HEK293T (cell line): Measurements from ENCODE around the gene AOPEP.

ENCODE experiments used
- CTCF ChIA-PET: fragments of 350-600 bp; formaldehyde crosslinking; extraction: SDS; loops from one replicate; lab custom pipeline; 2021; ENCODE audit warnings: antibody characterized with exemption, inconsistent platforms; lab: Yijun Ruan, JAX
- POLR2A ChIA-PET: fragments of 350-600 bp; formaldehyde crosslinking; extraction: SDS; loops from one replicate; lab custom pipeline; 2020; ENCODE audit warnings: antibody characterized with exemption, inconsistent platforms; lab: Yijun Ruan, JAX
- DNase-seq: peaks from one replicate; pipeline ENCODE4 v3.0.0; 2012; ENCODE audit warnings: mixed read lengths; ENCODE audit errors: extremely low spot score
- ARNT ChIP-seq: fragments of 450-650 bp; IDR thresholded peaks from 2 replicates; pipeline ENCODE4 v1.6.1; 2017; ENCODE audit warnings: mild to moderate bottlenecking
- BHLHE40 ChIP-seq: fragments of 450-650 bp; IDR thresholded peaks from 2 replicates; pipeline ENCODE4 v1.6.1; 2016; ENCODE audit warnings: mild to moderate bottlenecking, moderate library complexity, borderline replicate concordance
- CTBP1 ChIP-seq: fragments of 450-650 bp; IDR thresholded peaks from 2 replicates; pipeline ENCODE4 v1.6.1; 2016; ENCODE audit warnings: borderline replicate concordance
- ELF4 ChIP-seq: fragments of 450-650 bp; IDR thresholded peaks from 2 replicates; pipeline ENCODE4 v1.6.1; 2017; ENCODE audit warnings: antibody characterized with exemption
- FOXA1 ChIP-seq: fragments of 450-650 bp; IDR thresholded peaks from 2 replicates; pipeline ENCODE4 v1.6.1; 2016; ENCODE audit warnings: mild to moderate bottlenecking
- FOXK2 ChIP-seq: fragments of 450-650 bp; IDR thresholded peaks from 2 replicates; pipeline ENCODE4 v1.6.1; 2016; ENCODE audit warnings: mild to moderate bottlenecking
- FOXM1 ChIP-seq: fragments of 450-650 bp; IDR thresholded peaks from 2 replicates; pipeline ENCODE4 v1.6.1; 2017; ENCODE audit warnings: mild to moderate bottlenecking, borderline replicate concordance
- HDGF ChIP-seq: fragments of 450-650 bp; IDR thresholded peaks from 2 replicates; pipeline ENCODE4 v1.6.1; 2017; ENCODE audit warnings: antibody characterized with exemption, borderline replicate concordance
- L3MBTL2 ChIP-seq: fragments of 450-650 bp; conservative IDR thresholded peaks from 2 replicates; pipeline ENCODE4 v1.6.1; 2016; ENCODE audit warnings: mild to moderate bottlenecking
- LEF1 ChIP-seq: fragments of 450-650 bp; IDR thresholded peaks from 2 replicates; pipeline ENCODE4 v1.6.1; 2017; ENCODE audit warnings: mild to moderate bottlenecking, borderline replicate concordance
- NFRKB ChIP-seq: fragments of 450-650 bp; IDR thresholded peaks from 2 replicates; pipeline ENCODE4 v1.6.1; 2016; ENCODE audit warnings: mild to moderate bottlenecking, moderate library complexity
- SP1 ChIP-seq: fragments of 450-650 bp; IDR thresholded peaks from 2 replicates; pipeline ENCODE4 v1.6.1; 2017
- SUZ12 ChIP-seq: fragments of 450-650 bp; IDR thresholded peaks from 2 replicates; pipeline ENCODE4 v1.6.1; 2016; ENCODE audit warnings: mild to moderate bottlenecking
- TARDBP ChIP-seq: fragments of 450-650 bp; IDR thresholded peaks from 2 replicates; pipeline ENCODE4 v1.6.1; 2016
- ZNF384 ChIP-seq: fragments of 450-650 bp; IDR thresholded peaks from 2 replicates; pipeline ENCODE4 v1.6.1; 2016
- TF ChIP-seq, protein P1 (sequence below): fragments of 450-650 bp; IDR thresholded peaks from 2 replicates; pipeline ENCODE4 v1.6.1; 2016

AOPEP gene

GRCh38 chr9:94923326-94924089 lies 197.0 kb downstream of the AOPEP start:
- no peak for DNase-seq
- ChIA-PET CTCF (no interaction called here), POLR2A (interaction anchor here (1.2 kb wide), 1 partner anchor 17 kb away, joined by 3 read pairs; no protein-coding TSS in a partner anchor)
- no peak for TF ChIP-seq L3MBTL2
- TF ChIP-seq SUZ12 = no peak
- TF ChIP-seq SP1 = no peak
- TF ChIP-seq CTBP1 = no peak
- no peak for TF ChIP-seq ELF4
- TF ChIP-seq LEF1 = no peak
- no peak for TF ChIP-seq TARDBP
- no peak for TF ChIP-seq FOXM1
- TF ChIP-seq BHLHE40 = no peak
- no peak for TF ChIP-seq HDGF
- TF ChIP-seq FOXK2 = no peak
- TF ChIP-seq, protein P1, sequence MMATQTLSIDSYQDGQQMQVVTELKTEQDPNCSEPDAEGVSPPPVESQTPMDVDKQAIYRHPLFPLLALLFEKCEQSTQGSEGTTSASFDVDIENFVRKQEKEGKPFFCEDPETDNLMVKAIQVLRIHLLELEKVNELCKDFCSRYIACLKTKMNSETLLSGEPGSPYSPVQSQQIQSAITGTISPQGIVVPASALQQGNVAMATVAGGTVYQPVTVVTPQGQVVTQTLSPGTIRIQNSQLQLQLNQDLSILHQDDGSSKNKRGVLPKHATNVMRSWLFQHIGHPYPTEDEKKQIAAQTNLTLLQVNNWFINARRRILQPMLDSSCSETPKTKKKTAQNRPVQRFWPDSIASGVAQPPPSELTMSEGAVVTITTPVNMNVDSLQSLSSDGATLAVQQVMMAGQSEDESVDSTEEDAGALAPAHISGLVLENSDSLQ = no peak
- no peak for TF ChIP-seq FOXA1
- TF ChIP-seq ARNT = no peak
- no peak for TF ChIP-seq NFRKB
- TF ChIP-seq ZNF384 = no peak

- no peak for TF ChIP-seq TARDBP
- TF ChIP-seq SP1 = no peak
- no peak for TF ChIP-seq HDGF
- TF ChIP-seq ELF4 = no peak
- no peak for TF ChIP-seq ARNT
- TF ChIP-seq NFRKB = no peak
- no peak for TF ChIP-seq FOXK2
- POLR2A ChIA-PET = no interaction called here
- CTCF ChIA-PET = no interaction called here
- DNase-seq = no peak
Measured at GRCh38 chr9:94925751-94926430, 199.4 kb downstream of the AOPEP start.

- DNase-seq = no peak
- POLR2A ChIA-PET = no interaction called here
- no peak for TF ChIP-seq ARNT
- no peak for TF ChIP-seq FOXM1
- TF ChIP-seq FOXK2 = no peak
- TF ChIP-seq TARDBP = no peak
- TF ChIP-seq L3MBTL2 = no peak
- CTCF ChIA-PET = no interaction called here
Measured at GRCh38 chr9:94926431-94926800, 199.9 kb downstream of the AOPEP start.

DNA sequence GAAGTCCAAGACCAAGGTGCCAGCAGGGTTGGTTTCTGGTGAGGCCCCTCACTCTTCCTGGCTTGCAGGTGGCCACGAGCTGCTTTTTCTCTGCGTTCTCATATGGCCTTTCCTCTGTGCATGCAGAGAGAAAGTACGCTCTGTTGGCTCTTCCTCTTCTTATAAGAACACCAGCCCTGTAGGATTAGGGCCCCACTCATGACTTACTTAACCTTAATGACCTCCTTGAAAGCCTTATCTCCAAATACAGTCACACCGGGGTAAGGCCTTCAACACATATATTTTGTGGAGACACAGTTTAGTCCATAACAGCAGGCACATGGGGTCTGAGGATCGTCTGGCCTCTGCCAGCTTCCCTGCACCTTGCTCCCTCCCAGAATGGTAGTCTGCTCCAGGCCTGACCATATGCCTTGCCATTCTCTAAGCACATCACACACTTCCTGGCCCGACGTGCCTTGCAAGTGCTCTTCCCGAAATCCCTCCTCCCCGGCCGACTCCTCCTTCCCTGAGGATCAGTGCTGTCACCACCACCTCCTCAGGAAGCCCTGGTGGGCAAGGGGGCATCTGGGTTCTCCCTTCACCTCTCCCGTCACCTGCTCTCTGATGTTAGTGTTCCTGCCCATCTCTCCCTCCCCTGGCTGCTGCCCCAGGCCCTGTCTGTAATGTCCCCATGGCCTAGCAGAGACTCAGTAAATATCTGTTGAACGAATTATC lies 200.7 kb downstream of the AOPEP start:
- TF ChIP-seq FOXK2 = no peak
- TF ChIP-seq HDGF = no peak
- no peak for TF ChIP-seq ARNT
- no peak for TF ChIP-seq L3MBTL2
- TF ChIP-seq ZNF384 = no peak
- no peak for TF ChIP-seq CTBP1
- TF ChIP-seq SUZ12 = no peak
- no peak for TF ChIP-seq NFRKB
- TF ChIP-seq SP1 = no peak
- no peak for TF ChIP-seq LEF1
- TF ChIP-seq, protein P1 = no peak
- no peak for TF ChIP-seq FOXM1
- TF ChIP-seq ELF4 = no peak
- TF ChIP-seq FOXA1 = no peak
- TF ChIP-seq TARDBP = no peak
- ChIA-PET POLR2A (no interaction called here), CTCF (no interaction called here)
- no peak for DNase-seq

DNA sequence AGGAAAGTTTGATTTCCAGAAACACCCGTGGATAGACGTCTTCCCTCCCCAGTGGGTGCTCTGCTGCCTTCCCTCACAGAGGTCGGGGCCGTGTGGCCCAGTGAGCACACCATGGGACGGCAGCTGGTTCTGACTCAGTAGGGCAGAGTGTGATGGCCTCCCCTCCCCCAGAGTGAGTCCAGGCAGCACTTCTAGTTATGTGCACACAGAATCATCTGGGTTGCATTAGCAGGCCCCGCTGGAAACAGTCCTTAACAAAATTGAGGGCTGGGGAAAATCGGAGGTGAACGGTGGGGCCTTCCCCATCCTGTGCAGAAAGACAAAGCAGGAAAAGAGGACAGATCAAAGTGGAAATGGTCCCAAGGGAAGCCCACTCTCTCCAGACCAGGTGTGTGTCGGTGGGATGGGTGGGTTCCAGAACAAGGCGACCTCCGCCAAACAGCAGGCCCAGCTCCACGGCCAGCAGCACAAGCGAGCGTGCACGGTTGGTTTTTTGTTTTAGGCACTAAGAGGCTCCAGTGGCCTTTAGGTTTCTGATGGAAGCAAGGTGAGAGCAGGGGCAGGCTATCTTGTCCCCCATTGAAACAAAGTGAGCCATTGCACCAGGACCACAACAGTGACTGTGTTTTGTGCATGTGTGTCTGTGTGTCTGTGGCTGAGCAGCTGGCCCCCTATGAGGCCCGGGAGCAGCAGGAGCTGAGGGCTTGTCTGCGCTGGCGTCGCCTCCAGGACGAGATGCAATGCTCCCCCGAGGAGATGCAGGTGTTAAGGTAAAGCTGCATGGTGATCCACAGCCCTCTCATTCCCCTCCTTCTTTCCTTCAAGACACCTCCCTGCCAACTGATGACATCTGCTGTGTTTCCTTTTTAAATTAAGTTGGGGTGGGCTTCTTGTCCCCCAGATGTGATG lies 201.5 kb downstream of the AOPEP start:
- ChIA-PET CTCF (no interaction called here), POLR2A (no interaction called here)
- no peak for TF ChIP-seq SUZ12
- TF ChIP-seq BHLHE40 = no peak
- no peak for TF ChIP-seq NFRKB
- DNase-seq = no peak
